ACHN (cell line): ENCODE results near the gene A4GALT.
"Not testable (repeated sequence)": the region's sequence is repeated elsewhere in the genome, so short reads cannot be mapped to it uniquely, and the experiment has no call there.

Experiments used
- DNase-seq: peaks from one replicate; pipeline ENCODE4 v3.0.0-alpha.2; 2015
- in situ Hi-C: cut with HindIII; loops from 2 replicates; pipeline ENCODE4 v1.10.0; 2017; ENCODE audit warnings: low sequenced_read_pairs, low pct_ligation_motif_present, low pct_unique_long_range_greater_than_20kb

A4GALT gene

GRCh38 chr22:42747701-42748513 is 27.2 kb upstream of the A4GALT start:
- DNase-seq = no peak
- in situ Hi-C loops = no loop called here

GRCh38 chr22:42745118-42745517 is 24.4 kb upstream of the A4GALT start:
- in situ Hi-C loops = no loop called here
- no peak for DNase-seq

GRCh38 chr22:42743501-42743991 is 22.9 kb upstream of the A4GALT start:
- in situ Hi-C loops = no loop called here
- no peak for DNase-seq

GRCh38 chr22:42742940-42743339 is 22.3 kb upstream of the A4GALT start:
- DNase-seq = no peak
- in situ Hi-C loops = no loop called here

GRCh38 chr22:42740320-42740719 is 19.6 kb upstream of the A4GALT start:
- DNase-seq, in situ Hi-C loops: not testable (repeated sequence)

- in situ Hi-C loops = no loop called here
Measured at GRCh38 chr22:42734406-42734805, 13.7 kb upstream of the A4GALT start.

GRCh38 chr22:42733394-42733793 is 12.7 kb upstream of the A4GALT start:
- in situ Hi-C loops, DNase-seq: not testable (repeated sequence)

More at GRCh38 chr22:42734406-42734805, 13.7 kb upstream of the A4GALT start:
- no peak for DNase-seq

GRCh38 chr22:42732081-42732480 is 11.4 kb upstream of the A4GALT start:
- no peak for DNase-seq
- in situ Hi-C loops = no loop called here

- in situ Hi-C loops = no loop called here
- no peak for DNase-seq
Measured at GRCh38 chr22:42726811-42727210, 6.1 kb upstream of the A4GALT start.

- in situ Hi-C loops = no loop called here
- DNase-seq = no peak
Measured at GRCh38 chr22:42725606-42726355, 5.1 kb upstream of the A4GALT start.

GRCh38 chr22:42724062-42724461 is 3.4 kb upstream of the A4GALT start:
- in situ Hi-C loops = no loop called here
- no peak for DNase-seq

- in situ Hi-C loops = no loop called here
Measured at GRCh38 chr22:42721045-42721434, 370 bp upstream of the A4GALT start.

GRCh38 chr22:42719656-42720262 is 911 bp downstream of the A4GALT start:
- in situ Hi-C loops = no loop called here
- DNase-seq = peak; percentile 21

More at GRCh38 chr22:42721045-42721434, 370 bp upstream of the A4GALT start:
- peak; percentile 20 for DNase-seq

GRCh38 chr22:42719133-42719532 is 1.5 kb downstream of the A4GALT start:
- DNase-seq = no peak
- in situ Hi-C loops = no loop called here

GRCh38 chr22:42717197-42717928 is 3.3 kb downstream of the A4GALT start:
- in situ Hi-C loops = no loop called here
- DNase-seq = no peak

- in situ Hi-C loops = no loop called here
Measured at GRCh38 chr22:42716649-42717127, 4.0 kb downstream of the A4GALT start.

GRCh38 chr22:42716221-42716620 is 4.4 kb downstream of the A4GALT start:
- in situ Hi-C loops = no loop called here
- DNase-seq = no peak

More at GRCh38 chr22:42716649-42717127, 4.0 kb downstream of the A4GALT start:
- no peak for DNase-seq

GRCh38 chr22:42714768-42715390 is 5.8 kb downstream of the A4GALT start:
- no peak for DNase-seq
- in situ Hi-C loops = no loop called here
